GM12878 (cell line): ENCODE results near the gene DUSP10. TPM values are rescaled to one million over a fixed set of nuclear protein-coding genes. Genes with fewer than 3 reads are reported as not detected.

Source experiments
- CBFB ChIP-seq: IDR thresholded peaks from 2 replicates; pipeline ENCODE4 v1.6.1; 2016; ENCODE audit warnings: antibody characterized with exemption, low read depth
- CEBPB ChIP-seq, 2 experiments: fragments of 150-350 bp in 1 of 2; IDR thresholded peaks; 2 replicates each; pipeline ENCODE4 v1.6.1; 2012 to 2014; ENCODE audit warnings: low read depth in 2 of 2, low read length in 2 of 2, borderline replicate concordance in 1 of 2, inconsistent platforms in 1 of 2
- CHD1 ChIP-seq: IDR thresholded peaks from 2 replicates; pipeline ENCODE4 v1.6.1; 2012; ENCODE audit warnings: low read depth, low read length, improper control_type of control experiment
- EGR1 ChIP-seq, 2 experiments: IDR thresholded peaks; 1 replicate in 1 of 2; 2 replicates in 1 of 2; pipeline ENCODE4 v1.6.1; 2011 to 2012; ENCODE audit warnings: low read depth in 2 of 2, low read length in 2 of 2, borderline replicate concordance in 1 of 2, mild to moderate bottlenecking in 1 of 2, moderate library complexity in 1 of 2
- IKZF2 ChIP-seq, 2 experiments: fragments of 450-650 bp; IDR thresholded peaks; 2 replicates each; pipeline ENCODE4 v1.6.1; 2017; ENCODE audit warnings: mild to moderate bottlenecking in 2 of 2, moderate library complexity in 2 of 2
- RUNX3 ChIP-seq: IDR thresholded peaks from 2 replicates; pipeline ENCODE4 v1.6.1; 2012; ENCODE audit warnings: low read length, inconsistent platforms
- SP1 ChIP-seq: IDR thresholded peaks from one replicate; pipeline ENCODE4 v1.6.1; 2011; ENCODE audit warnings: low read depth, low read length
- SRF ChIP-seq, 2 experiments: IDR thresholded peaks; 2 replicates each; pipeline ENCODE4 v1.6.1; 2011; ENCODE audit warnings: low read depth in 2 of 2, low read length in 2 of 2, mild to moderate bottlenecking in 1 of 2, moderate library complexity in 1 of 2
- TARDBP ChIP-seq: IDR thresholded peaks from 2 replicates; pipeline ENCODE4 v1.6.1; 2016; ENCODE audit warnings: borderline replicate concordance
- YY1 ChIP-seq: IDR thresholded peaks from 2 replicates; pipeline ENCODE4 v1.6.1; 2011; ENCODE audit warnings: low read depth, mild to moderate bottlenecking, low read length
- ZNF207 ChIP-seq: fragments of 450-650 bp; IDR thresholded peaks from 2 replicates; pipeline ENCODE4 v1.6.1; 2014; ENCODE audit warnings: antibody characterized with exemption, mild to moderate bottlenecking, borderline replicate concordance
- ZNF217 ChIP-seq: fragments of 450-650 bp; IDR thresholded peaks from 2 replicates; pipeline ENCODE4 v1.6.1; 2017; ENCODE audit warnings: antibody characterized with exemption, mild to moderate bottlenecking
- ZNF24 ChIP-seq: fragments of 450-650 bp; IDR thresholded peaks from 2 replicates; pipeline ENCODE4 v1.6.1; 2017; ENCODE audit warnings: antibody characterized with exemption, mild to moderate bottlenecking
- ZNF384 ChIP-seq: IDR thresholded peaks from 2 replicates; pipeline ENCODE4 v1.6.1; 2012; ENCODE audit warnings: low read depth, mild to moderate bottlenecking, low read length, improper control_type of control experiment, borderline replicate concordance
- polyA plus RNA-seq, 11 experiments: library from polyadenylated mRNA; depleted of rRNA in 4 of 11; unstranded in 6 of 11; stranded (reverse) in 5 of 11; fragments of >200 nt; fragmentation: Nextera tagmentation in 4 of 11; fragmentation: Illumina TruSeq in 1 of 11; extraction: Ambion mirVana in 4 of 11; extraction: Trizol in 1 of 11; gene quantifications; 1 replicate in 1 of 11; 2 replicates in 10 of 11; pipeline versions ENCODE4 v1.2.1 to v1.2.3, GENCODE V29; 2011 to 2016; ENCODE audit warnings: inconsistent platforms in 2 of 11, missing spikeins in 2 of 11, low read depth in 1 of 11
- total RNA-seq, 4 experiments: library from RNA; depleted of rRNA in 3 of 4; stranded (reverse); fragments of >200 nt in 3 of 4; fragmentation: Illumina TruSeq in 1 of 4; extraction: Trizol in 1 of 4; gene quantifications; 2 replicates each; pipeline versions ENCODE4 v1.2.1 to v1.2.3, GENCODE V29; 2013 to 2021
- TF ChIP-seq, protein P1 (sequence below): fragments of 450-650 bp; IDR thresholded peaks from 2 replicates; pipeline ENCODE4 v1.6.1; 2016; ENCODE audit warnings: mild to moderate bottlenecking, moderate library complexity, borderline replicate concordance
- TF ChIP-seq, protein P2 (sequence below): fragments of 450-650 bp; formaldehyde crosslinking; IDR thresholded peaks from 2 replicates; pipeline ENCODE4 v1.5.0; 2022; ENCODE audit warnings: mild to moderate bottlenecking, missing genetic modification characterization
- TF ChIP-seq, protein P3 (sequence below): fragments of 450-650 bp; IDR thresholded peaks from 2 replicates; pipeline ENCODE4 v1.6.1; 2017; ENCODE audit warnings: mild to moderate bottlenecking, moderate library complexity

Gene DUSP10
- total and polyA plus RNA-seq, 10 of the 15 experiments (the other 5 are each of a cell fraction or from before 2014, with no cell fraction given) = 20.3 to 38.4 (median 27.8) TPM

DNA sequence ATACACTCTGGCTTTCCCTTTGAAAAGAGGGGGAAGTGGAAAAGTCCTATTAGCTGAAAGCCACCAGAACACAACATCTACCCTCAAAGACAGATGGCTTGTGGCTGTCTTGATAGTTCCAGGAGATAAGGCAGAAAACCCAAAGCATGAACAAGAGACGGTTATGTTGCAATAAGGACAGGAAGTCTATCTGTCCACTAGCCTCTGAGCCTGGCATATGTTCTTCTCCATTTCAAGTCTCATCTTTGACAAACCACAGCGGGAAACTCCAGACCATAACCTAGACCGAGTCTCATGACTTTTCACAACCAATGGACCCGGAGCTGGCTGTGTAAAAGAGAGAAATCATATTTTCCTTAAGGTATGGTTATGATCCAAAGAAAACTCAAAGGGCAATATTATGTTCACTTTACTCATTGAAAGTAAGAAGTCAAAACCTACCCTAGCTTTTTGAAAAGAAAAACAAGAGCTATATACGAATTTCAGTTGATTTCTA lies 33.8 kb downstream of the DUSP10 start (continued):
- TF ChIP-seq, protein P1, sequence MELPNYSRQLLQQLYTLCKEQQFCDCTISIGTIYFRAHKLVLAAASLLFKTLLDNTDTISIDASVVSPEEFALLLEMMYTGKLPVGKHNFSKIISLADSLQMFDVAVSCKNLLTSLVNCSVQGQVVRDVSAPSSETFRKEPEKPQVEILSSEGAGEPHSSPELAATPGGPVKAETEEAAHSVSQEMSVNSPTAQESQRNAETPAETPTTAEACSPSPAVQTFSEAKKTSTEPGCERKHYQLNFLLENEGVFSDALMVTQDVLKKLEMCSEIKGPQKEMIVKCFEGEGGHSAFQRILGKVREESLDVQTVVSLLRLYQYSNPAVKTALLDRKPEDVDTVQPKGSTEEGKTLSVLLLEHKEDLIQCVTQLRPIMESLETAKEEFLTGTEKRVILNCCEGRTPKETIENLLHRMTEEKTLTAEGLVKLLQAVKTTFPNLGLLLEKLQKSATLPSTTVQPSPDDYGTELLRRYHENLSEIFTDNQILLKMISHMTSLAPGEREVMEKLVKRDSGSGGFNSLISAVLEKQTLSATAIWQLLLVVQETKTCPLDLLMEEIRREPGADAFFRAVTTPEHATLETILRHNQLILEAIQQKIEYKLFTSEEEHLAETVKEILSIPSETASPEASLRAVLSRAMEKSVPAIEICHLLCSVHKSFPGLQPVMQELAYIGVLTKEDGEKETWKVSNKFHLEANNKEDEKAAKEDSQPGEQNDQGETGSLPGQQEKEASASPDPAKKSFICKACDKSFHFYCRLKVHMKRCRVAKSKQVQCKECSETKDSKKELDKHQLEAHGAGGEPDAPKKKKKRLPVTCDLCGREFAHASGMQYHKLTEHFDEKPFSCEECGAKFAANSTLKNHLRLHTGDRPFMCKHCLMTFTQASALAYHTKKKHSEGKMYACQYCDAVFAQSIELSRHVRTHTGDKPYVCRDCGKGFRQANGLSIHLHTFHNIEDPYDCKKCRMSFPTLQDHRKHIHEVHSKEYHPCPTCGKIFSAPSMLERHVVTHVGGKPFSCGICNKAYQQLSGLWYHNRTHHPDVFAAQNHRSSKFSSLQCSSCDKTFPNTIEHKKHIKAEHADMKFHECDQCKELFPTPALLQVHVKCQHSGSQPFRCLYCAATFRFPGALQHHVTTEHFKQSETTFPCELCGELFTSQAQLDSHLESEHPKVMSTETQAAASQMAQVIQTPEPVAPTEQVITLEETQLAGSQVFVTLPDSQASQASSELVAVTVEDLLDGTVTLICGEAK = 0 out of 2 replicates have a peak, but pooled peaks have one; percentile 4
- no peak for TF ChIP-seq SRF (IDR thresholded peaks at IDR 0.05; ENCODE audit: low read depth in 2 of 2, low read length in 2 of 2)
- no peak for TF ChIP-seq ZNF384
- TF ChIP-seq IKZF2 (IDR thresholded peaks at IDR 0.05) = peak; percentile 79 to 82
- no peak for TF ChIP-seq TARDBP
- 0 out of 2 replicates have a peak, but pooled peaks have one; percentile 48 for TF ChIP-seq ZNF217
- TF ChIP-seq ZNF207 = no peak
- TF ChIP-seq, protein P2, sequence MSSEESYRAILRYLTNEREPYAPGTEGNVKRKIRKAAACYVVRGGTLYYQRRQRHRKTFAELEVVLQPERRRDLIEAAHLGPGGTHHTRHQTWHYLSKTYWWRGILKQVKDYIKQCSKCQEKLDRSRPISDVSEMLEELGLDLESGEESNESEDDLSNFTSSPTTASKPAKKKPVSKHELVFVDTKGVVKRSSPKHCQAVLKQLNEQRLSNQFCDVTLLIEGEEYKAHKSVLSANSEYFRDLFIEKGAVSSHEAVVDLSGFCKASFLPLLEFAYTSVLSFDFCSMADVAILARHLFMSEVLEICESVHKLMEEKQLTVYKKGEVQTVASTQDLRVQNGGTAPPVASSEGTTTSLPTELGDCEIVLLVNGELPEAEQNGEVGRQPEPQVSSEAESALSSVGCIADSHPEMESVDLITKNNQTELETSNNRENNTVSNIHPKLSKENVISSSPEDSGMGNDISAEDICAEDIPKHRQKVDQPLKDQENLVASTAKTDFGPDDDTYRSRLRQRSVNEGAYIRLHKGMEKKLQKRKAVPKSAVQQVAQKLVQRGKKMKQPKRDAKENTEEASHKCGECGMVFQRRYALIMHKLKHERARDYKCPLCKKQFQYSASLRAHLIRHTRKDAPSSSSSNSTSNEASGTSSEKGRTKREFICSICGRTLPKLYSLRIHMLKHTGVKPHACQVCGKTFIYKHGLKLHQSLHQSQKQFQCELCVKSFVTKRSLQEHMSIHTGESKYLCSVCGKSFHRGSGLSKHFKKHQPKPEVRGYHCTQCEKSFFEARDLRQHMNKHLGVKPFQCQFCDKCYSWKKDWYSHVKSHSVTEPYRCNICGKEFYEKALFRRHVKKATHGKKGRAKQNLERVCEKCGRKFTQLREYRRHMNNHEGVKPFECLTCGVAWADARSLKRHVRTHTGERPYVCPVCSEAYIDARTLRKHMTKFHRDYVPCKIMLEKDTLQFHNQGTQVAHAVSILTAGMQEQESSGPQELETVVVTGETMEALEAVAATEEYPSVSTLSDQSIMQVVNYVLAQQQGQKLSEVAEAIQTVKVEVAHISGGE (CRISPR knock-in tag) = no peak
- no peak for TF ChIP-seq ZNF24
- no peak for TF ChIP-seq CHD1
- no peak for TF ChIP-seq EGR1 (IDR thresholded peaks at IDR 0.05; ENCODE audit: borderline replicate concordance in 1 of 2, low read depth in 2 of 2, low read length in 2 of 2)
- TF ChIP-seq, protein P3, sequence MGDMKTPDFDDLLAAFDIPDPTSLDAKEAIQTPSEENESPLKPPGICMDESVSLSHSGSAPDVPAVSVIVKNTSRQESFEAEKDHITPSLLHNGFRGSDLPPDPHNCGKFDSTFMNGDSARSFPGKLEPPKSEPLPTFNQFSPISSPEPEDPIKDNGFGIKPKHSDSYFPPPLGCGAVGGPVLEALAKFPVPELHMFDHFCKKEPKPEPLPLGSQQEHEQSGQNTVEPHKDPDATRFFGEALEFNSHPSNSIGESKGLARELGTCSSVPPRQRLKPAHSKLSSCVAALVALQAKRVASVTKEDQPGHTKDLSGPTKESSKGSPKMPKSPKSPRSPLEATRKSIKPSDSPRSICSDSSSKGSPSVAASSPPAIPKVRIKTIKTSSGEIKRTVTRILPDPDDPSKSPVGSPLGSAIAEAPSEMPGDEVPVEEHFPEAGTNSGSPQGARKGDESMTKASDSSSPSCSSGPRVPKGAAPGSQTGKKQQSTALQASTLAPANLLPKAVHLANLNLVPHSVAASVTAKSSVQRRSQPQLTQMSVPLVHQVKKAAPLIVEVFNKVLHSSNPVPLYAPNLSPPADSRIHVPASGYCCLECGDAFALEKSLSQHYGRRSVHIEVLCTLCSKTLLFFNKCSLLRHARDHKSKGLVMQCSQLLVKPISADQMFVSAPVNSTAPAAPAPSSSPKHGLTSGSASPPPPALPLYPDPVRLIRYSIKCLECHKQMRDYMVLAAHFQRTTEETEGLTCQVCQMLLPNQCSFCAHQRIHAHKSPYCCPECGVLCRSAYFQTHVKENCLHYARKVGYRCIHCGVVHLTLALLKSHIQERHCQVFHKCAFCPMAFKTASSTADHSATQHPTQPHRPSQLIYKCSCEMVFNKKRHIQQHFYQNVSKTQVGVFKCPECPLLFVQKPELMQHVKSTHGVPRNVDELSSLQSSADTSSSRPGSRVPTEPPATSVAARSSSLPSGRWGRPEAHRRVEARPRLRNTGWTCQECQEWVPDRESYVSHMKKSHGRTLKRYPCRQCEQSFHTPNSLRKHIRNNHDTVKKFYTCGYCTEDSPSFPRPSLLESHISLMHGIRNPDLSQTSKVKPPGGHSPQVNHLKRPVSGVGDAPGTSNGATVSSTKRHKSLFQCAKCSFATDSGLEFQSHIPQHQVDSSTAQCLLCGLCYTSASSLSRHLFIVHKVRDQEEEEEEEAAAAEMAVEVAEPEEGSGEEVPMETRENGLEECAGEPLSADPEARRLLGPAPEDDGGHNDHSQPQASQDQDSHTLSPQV = peak; percentile 37; the same call in 1 of the 2 replicates
- peak; percentile 82 for TF ChIP-seq CBFB
- no peak for TF ChIP-seq SP1
- TF ChIP-seq CEBPB (IDR thresholded peaks at IDR 0.05; ENCODE audit: borderline replicate concordance in 1 of 2, low read depth in 2 of 2, low read length in 2 of 2) = peak; percentile 72 to 79; a peak in 2 of 4 replicates
- TF ChIP-seq YY1 = 0 out of 2 replicates have a peak, but pooled peaks have one; percentile 38
- peak; percentile 95 for TF ChIP-seq RUNX3
